GM12872 (cell line): ENCODE data around the gene HDAC8.

Source experiments
- TF ChIP-seq, protein P1 (sequence below): IDR thresholded peaks from 3 replicates; pipeline ENCODE4 v1.5.1; 2011; ENCODE audit warnings: low read depth, mild to moderate bottlenecking, low read length, moderate library complexity; ENCODE audit not compliant: insufficient read depth

HDAC8 gene

GRCh38 chrX:72394518-72395170 is 178.0 kb downstream of the HDAC8 start:
- TF ChIP-seq, protein P1, sequence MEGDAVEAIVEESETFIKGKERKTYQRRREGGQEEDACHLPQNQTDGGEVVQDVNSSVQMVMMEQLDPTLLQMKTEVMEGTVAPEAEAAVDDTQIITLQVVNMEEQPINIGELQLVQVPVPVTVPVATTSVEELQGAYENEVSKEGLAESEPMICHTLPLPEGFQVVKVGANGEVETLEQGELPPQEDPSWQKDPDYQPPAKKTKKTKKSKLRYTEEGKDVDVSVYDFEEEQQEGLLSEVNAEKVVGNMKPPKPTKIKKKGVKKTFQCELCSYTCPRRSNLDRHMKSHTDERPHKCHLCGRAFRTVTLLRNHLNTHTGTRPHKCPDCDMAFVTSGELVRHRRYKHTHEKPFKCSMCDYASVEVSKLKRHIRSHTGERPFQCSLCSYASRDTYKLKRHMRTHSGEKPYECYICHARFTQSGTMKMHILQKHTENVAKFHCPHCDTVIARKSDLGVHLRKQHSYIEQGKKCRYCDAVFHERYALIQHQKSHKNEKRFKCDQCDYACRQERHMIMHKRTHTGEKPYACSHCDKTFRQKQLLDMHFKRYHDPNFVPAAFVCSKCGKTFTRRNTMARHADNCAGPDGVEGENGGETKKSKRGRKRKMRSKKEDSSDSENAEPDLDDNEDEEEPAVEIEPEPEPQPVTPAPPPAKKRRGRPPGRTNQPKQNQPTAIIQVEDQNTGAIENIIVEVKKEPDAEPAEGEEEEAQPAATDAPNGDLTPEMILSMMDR, result no peak

DNA sequence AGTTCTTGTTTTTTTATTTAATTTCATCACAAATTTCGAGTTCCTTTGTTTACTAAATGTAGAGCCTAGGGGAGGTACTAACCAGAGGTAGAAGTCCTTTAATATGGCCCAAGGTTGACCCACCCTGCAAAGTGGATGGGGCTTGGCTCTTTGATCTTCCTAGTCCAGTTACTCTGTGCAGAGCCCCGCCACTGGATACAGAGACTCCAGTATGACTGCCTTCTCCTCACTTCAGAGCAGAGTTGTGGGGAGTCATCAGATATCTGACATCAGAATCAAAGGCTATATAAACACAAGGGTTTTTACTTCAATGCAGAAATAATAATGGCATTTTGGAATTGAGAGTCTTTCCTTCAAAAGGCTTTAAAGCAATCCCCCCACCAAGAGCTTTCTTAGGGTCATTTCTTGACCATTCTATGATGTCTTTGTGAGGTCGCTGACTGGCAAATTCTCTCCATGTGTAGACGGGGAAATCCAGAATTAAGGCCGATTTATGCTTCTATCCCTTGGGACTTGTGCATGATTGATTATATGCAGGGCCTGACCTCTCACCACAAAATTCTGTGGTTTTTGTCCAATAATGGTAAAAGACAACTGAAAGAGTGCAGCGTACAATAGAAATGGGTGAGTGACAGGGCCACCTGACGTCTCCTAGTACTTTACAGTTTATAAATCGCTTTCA is 178.7 kb downstream of the HDAC8 start:
- TF ChIP-seq, protein P1, result no peak

- TF ChIP-seq, protein P1, result no peak
These were observed 179.5 kb downstream of the HDAC8 start for GRCh38 chrX:72392816-72393800.

DNA sequence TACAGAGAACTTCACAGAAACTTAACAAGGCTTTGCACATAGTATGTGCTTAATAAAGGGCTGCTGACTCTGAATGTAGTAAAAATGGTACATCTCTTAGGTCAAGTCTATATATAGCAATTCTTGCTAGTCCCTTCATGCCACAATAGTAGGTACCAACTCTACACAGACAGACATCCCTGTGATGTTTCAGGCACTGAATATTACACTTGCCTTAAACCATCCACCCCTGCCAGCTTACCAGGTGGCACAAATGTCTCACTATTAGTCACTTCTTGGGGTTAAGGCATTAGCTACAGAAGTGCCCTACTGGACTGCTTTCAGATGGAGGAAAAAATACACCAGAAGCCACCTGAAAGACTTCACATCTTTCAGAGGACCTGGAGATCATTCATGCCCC is 180.6 kb downstream of the HDAC8 start:
- TF ChIP-seq, protein P1, result no peak

- TF ChIP-seq, protein P1, result no peak
These were observed 185.4 kb downstream of the HDAC8 start for GRCh38 chrX:72387247-72387646.

- TF ChIP-seq, protein P1, result no peak
These were observed 190.4 kb downstream of the HDAC8 start for GRCh38 chrX:72382202-72382595.

- TF ChIP-seq, protein P1, result no peak
These were observed 191.0 kb downstream of the HDAC8 start for GRCh38 chrX:72381439-72382201.
